ENCODE results near the gene NPAP1. TPM values are rescaled to one million over a fixed set of nuclear protein-coding genes. Genes with fewer than 3 reads are reported as not detected.
"Not testable (repeated sequence)": the region's sequence is repeated elsewhere in the genome, so short reads cannot be mapped to it uniquely, and the experiment has no call there.

The NPAP1 gene, protein sequence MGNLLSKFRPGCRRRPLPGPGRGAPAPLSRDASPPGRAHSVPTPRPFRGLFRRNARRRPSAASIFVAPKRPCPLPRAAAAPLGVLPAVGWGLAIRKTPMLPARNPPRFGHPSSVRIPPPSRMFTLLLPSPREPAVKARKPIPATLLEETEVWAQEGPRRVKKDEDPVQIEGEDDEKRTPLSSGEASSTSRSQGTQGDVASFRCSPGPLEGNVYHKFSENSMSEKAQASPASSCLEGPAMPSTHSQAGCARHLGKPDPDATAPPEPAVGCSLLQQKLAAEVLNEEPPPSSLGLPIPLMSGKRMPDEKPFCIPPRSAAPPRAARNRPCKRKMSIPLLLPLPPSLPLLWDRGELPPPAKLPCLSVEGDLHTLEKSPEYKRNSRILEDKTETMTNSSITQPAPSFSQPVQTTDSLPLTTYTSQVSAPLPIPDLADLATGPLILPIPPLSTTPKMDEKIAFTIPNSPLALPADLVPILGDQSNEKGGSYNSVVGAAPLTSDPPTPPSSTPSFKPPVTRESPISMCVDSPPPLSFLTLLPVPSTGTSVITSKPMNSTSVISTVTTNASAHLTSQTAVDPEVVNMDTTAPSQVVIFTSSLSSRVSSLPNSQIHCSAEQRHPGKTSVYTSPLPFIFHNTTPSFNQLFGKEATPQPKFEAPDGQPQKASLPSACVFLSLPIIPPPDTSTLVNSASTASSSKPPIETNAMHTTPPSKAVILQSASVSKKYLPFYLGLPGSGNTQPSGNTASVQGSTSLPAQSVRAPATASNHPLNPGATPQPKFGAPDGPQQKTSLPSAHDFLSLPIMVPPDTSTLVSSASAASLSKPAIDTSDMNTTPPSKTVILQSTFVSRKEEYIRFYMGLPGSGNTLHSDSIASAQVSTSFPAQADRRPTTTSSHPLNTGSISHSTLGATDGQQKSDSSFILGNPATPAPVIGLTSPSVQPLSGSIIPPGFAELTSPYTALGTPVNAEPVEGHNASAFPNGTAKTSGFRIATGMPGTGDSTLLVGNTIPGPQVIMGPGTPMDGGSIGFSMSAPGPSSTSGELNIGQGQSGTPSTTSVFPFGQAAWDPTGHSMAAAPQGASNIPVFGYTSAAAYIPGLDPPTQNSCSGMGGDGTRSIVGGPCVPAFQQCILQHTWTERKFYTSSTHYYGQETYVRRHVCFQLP
- total RNA-seq (under 1 TPM in 6 of 7 donors, not detected in 1; 0.06 to 0.23 (median 0.10) TPM), polyA plus RNA-seq (not detected)
- long read RNA-seq, donor 1, result 0 reads
- long read RNA-seq, donor 2, result 0 reads

- no peaks in the 10 kb centered on the region for H3K27me3 ChIP-seq (replicated peaks in 1 of 7)
- H3K36me3 ChIP-seq, result no peaks in the 10 kb centered on the region
- H3K4me3 ChIP-seq, result no peak within 1 kb of the TSS
- peaks cover 0 to 53% (median 19%) of the 10 kb centered on the region in 8 donors for H3K9me3 ChIP-seq
- DNase-seq, result peak; percentile 67
- H3K27ac ChIP-seq, result no peak within 1 kb of the TSS
- TF ChIP-seq, protein P1, sequence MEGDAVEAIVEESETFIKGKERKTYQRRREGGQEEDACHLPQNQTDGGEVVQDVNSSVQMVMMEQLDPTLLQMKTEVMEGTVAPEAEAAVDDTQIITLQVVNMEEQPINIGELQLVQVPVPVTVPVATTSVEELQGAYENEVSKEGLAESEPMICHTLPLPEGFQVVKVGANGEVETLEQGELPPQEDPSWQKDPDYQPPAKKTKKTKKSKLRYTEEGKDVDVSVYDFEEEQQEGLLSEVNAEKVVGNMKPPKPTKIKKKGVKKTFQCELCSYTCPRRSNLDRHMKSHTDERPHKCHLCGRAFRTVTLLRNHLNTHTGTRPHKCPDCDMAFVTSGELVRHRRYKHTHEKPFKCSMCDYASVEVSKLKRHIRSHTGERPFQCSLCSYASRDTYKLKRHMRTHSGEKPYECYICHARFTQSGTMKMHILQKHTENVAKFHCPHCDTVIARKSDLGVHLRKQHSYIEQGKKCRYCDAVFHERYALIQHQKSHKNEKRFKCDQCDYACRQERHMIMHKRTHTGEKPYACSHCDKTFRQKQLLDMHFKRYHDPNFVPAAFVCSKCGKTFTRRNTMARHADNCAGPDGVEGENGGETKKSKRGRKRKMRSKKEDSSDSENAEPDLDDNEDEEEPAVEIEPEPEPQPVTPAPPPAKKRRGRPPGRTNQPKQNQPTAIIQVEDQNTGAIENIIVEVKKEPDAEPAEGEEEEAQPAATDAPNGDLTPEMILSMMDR (IDR thresholded peaks at IDR 0.05 in 8 of 11, conservative IDR thresholded peaks at IDR 0.05 in 3 of 11), result no peak
- TF ChIP-seq POLR2A (IDR thresholded peaks at IDR 0.05) (no peak), POLR2AphosphoS5 (IDR thresholded peaks at IDR 0.05) (no peak)
- intact Hi-C loops (cut with DNase I; ENCODE audit: low total_unique reads), result no loop called here
- 87 to 92% (median 89%) methylated on average over 27 to 62 of the region's 62 CpGs for WGBS, 5 donors
- no peaks in the 10 kb centered on the region for H3K4me1 ChIP-seq
Observed at GRCh38 chr15:24675332-24676144, at the start of gene NPAP1. TSS of gene NPAP1 (plus strand) at chr15:24675775. CDS start at chr15:24675868, 93 bp downstream.

DNA sequence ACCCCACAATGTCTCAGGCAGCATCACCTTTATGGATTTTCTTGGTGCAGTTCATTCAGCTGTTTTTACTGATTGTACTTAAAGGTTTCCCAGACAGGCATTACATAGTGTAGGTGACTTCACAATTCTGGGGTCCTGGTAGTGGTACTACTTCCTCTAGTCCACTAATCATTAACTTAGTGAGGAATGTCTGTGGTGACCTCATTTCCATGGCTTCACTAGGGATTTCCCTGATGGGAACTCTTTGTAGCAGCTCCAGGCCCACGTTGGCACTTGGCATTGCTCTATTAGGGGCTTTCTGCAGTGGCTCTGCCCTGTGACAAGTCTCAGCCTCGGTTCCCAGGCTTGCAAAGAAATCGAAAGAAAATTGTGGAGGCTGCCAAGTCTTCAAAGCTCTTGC is 48.1 kb upstream of the NPAP1 start:
- no peak overlapping the region for H3K27ac ChIP-seq
- H3K36me3 ChIP-seq, result no peaks in the 10 kb centered on the region
- WGBS, 5 donors, result 49 to 67% (median 51%) methylated on average over 3 of the region's 3 CpGs
- H3K4me1 ChIP-seq, result no peaks in the 10 kb centered on the region
- H3K27me3 ChIP-seq (replicated peaks in 1 of 7), result no peaks in the 10 kb centered on the region
- DNase-seq, result no peak
- H3K9me3 ChIP-seq, result peaks cover 0 to 74% (median 24%) of the 10 kb centered on the region in 8 donors
- H3K4me3 ChIP-seq, result no peak overlapping the region
- intact Hi-C loops (cut with DNase I; ENCODE audit: low total_unique reads), result no loop called here
- TF ChIP-seq, protein P1 (IDR thresholded peaks at IDR 0.05 in 8 of 11, conservative IDR thresholded peaks at IDR 0.05 in 3 of 11), result no peak
- no peak for TF ChIP-seq POLR2AphosphoS5 (IDR thresholded peaks at IDR 0.05)
- no peak for TF ChIP-seq POLR2A (IDR thresholded peaks at IDR 0.05)

DNA sequence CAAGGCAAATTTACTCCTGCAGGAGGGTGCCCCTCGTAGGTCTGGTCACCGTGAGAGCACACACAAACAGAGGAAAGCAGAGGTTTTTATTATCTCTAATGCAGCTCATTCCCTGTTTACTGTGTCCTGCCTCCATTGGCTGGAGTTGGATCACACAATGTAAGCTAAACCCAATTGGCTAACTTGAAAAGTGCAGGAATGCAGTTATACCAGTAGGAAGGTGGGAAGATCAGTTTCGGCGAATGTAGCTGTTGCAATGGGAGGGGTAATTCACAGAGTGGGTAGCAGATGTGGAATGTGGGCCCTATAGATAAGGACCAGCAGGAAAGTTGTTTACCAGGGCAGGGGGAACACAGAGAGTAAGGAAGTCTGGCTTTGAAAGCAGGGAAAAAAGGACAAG is 42.5 kb upstream of the NPAP1 start:
- intact Hi-C loops (cut with DNase I; ENCODE audit: low total_unique reads), result no loop called here
- no peak for DNase-seq
- no peaks in the 10 kb centered on the region for H3K4me1 ChIP-seq
- TF ChIP-seq POLR2AphosphoS5 (IDR thresholded peaks at IDR 0.05) (no peak), POLR2A (IDR thresholded peaks at IDR 0.05) (no peak)
- TF ChIP-seq, protein P1 (IDR thresholded peaks at IDR 0.05 in 8 of 11, conservative IDR thresholded peaks at IDR 0.05 in 3 of 11), result no peak
- H3K27ac ChIP-seq, result no peak overlapping the region
- peaks cover 0 to 58% (median 32%) of the 10 kb centered on the region in 8 donors for H3K9me3 ChIP-seq
- H3K27me3 ChIP-seq (replicated peaks in 1 of 7), result no peaks in the 10 kb centered on the region
- no peaks in the 10 kb centered on the region for H3K36me3 ChIP-seq
- WGBS, 5 donors, result 76 to 92% (median 87%) methylated on average over 4 of the region's 4 CpGs
- no peak overlapping the region for H3K4me3 ChIP-seq

DNA sequence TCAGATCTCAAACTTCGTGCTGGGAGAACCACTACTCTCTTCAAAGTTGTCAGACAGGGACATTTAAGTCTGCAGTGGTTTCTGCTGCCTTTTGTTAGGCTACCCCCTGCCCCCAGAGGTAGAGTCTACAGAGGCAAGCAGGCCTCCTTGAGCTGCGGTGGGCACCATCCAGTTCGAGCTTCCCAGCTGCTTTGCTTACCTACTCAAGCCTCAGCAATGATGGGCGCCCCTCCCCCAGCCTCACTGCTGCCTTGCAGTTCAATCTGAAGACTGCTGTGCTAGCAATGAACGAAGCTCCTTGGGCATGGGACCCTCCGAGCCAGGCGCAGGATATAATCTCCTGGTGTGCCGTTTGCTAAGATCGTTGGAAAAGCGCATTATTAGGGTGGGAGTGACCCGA is 36.2 kb upstream of the NPAP1 start:
- H3K27ac ChIP-seq; intact Hi-C loops (cut with DNase I; ENCODE audit: low total_unique reads); H3K27me3 ChIP-seq (replicated peaks in 1 of 7); DNase-seq; H3K4me3 ChIP-seq; H3K4me1 ChIP-seq; H3K36me3 ChIP-seq: not testable (repeated sequence)
- 84 to 89% (median 86%) methylated on average over 9 to 11 of the region's 11 CpGs for WGBS, 5 donors
- peaks cover 0 to 43% (median 13%) of the 10 kb centered on the region in 8 donors for H3K9me3 ChIP-seq

All from spleen (tissue), 13 donors.